Gastrocnemius medialis (tissue), 4 donors: Measurements from ENCODE around the gene PVR. TPM values are rescaled to one million over a fixed set of nuclear protein-coding genes. Genes with fewer than 3 reads are reported as not detected.

Source experiments
- ATAC-seq, 2 donors: fragments of 150-250 bp; one replicate each; pipeline ENCODE4 v1.9.1; 2016
- DNase-seq, 2 donors: peaks; one replicate each; pipeline ENCODE4 v3.0.0-alpha.2; 2019
- H3K27ac ChIP-seq, 4 donors: fragments of 200-600 bp; sonication (generic); 1 replicate in 1 of 4; 2 replicates in 3 of 4; pipeline ENCODE4 v1.5.1; 2016 to 2018; ENCODE audit warnings: mild to moderate bottlenecking in 2 of 4, moderate library complexity in 1 of 4
- H3K27me3 ChIP-seq, 3 donors: fragments of 200-600 bp; sonication (generic) in 2 of 3; 1 replicate in 1 of 3; 2 replicates in 2 of 3; pipeline versions ENCODE4 v1.5.1 to v1.6.0; 2016 to 2019; ENCODE audit warnings: mild to moderate bottlenecking in 1 of 3, moderate library complexity in 1 of 3
- H3K36me3 ChIP-seq, 2 donors: fragments of 200-600 bp; sonication (generic) in 1 of 2; one replicate each; pipeline ENCODE4 v1.5.1; 2017 to 2018
- H3K4me1 ChIP-seq, 2 donors: fragments of 200-600 bp; sonication (generic) in 1 of 2; one replicate each; pipeline ENCODE4 v1.5.1; 2016 to 2017; ENCODE audit warnings: mild to moderate bottlenecking in 2 of 2
- H3K4me3 ChIP-seq, 4 donors: fragments of 200-600 bp; sonication (generic) in 3 of 4; 1 replicate in 1 of 4; 2 replicates in 3 of 4; pipeline ENCODE4 v1.5.1; 2016 to 2019; ENCODE audit warnings: mild to moderate bottlenecking in 2 of 4
- H3K9me3 ChIP-seq, 3 donors: fragments of 200-600 bp; sonication (generic) in 2 of 3; 1 replicate in 1 of 3; 2 replicates in 2 of 3; pipeline ENCODE4 v1.5.1; 2016 to 2019
- CTCF ChIP-seq, 5 experiments: fragments of 450-650 bp in 3 of 5; fragments of 200-600 bp in 2 of 5; sonication (generic) in 2 of 5; IDR thresholded peaks in 4 of 5; conservative IDR thresholded peaks in 1 of 5; 1 replicate in 4 of 5; 2 replicates in 1 of 5; pipeline ENCODE4 v1.5.1; 2016 to 2019; ENCODE audit warnings: antibody characterized with exemption in 5 of 5, mild to moderate bottlenecking in 3 of 5, moderate library complexity in 3 of 5
- POLR2A ChIP-seq, 2 donors: fragments of 450-650 bp; IDR thresholded peaks; one replicate each; pipeline ENCODE4 v1.6.1; 2017; ENCODE audit warnings: antibody characterized with exemption in 2 of 2, mild to moderate bottlenecking in 2 of 2, moderate library complexity in 2 of 2
- in situ Hi-C, 4 donors: fragments of 200-750 bp; cut with MboI; loops; one replicate each; pipeline versions ENCODE4 v1.15.0 to v1.8.0; 2017; ENCODE audit warnings: low sequenced_read_pairs in 4 of 4
- intact Hi-C: fragments of 100-400 bp; cut with DNase I; formaldehyde crosslinking; loops from one replicate; pipeline ENCODE4 v1.15.1; 2023; ENCODE audit warnings: low total_unique reads
- total RNA-seq, 4 donors: library from RNA; depleted of rRNA; stranded (reverse); fragments of >200 nt; gene quantifications; one replicate each; pipeline versions ENCODE4 v1.1.0 to v1.2.3, GENCODE V29; 2016

Gene PVR, protein sequence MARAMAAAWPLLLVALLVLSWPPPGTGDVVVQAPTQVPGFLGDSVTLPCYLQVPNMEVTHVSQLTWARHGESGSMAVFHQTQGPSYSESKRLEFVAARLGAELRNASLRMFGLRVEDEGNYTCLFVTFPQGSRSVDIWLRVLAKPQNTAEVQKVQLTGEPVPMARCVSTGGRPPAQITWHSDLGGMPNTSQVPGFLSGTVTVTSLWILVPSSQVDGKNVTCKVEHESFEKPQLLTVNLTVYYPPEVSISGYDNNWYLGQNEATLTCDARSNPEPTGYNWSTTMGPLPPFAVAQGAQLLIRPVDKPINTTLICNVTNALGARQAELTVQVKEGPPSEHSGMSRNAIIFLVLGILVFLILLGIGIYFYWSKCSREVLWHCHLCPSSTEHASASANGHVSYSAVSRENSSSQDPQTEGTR
- total RNA-seq = 10 to 100 TPM; 27.3 to 60.2 (median 33.9) TPM

GRCh38 chr19:44643605-44644401 is at the start of gene PVR:
PVR (plus strand) TSS chr19:44643910; CDS start chr19:44644097, 187 bp downstream.
- ATAC-seq (peak; percentile 72 to 76), DNase-seq (peak; percentile 45 to 72)
- in situ Hi-C loops = no loop called here
- no peaks in the 10 kb centered on the region for H3K9me3 ChIP-seq
- intact Hi-C loops = loop anchor here (5.0 kb wide), 2 partner anchors 57 to 817 kb away; partner anchors contain the start of gene ZNF283
- H3K36me3 ChIP-seq = no peaks in the 10 kb centered on the region
- peaks cover 41 to 42% of the 10 kb centered on the region in 2 donors for H3K4me1 ChIP-seq
- H3K4me3 ChIP-seq = peak within 1 kb of the TSS; percentile 75 to 98 (median 92)
- TF ChIP-seq CTCF (IDR thresholded peaks at IDR 0.05 in 4 of 5, conservative IDR thresholded peaks at IDR 0.05 in 1 of 5) (peak in 1 of 5 experiments; percentile 13), POLR2A (IDR thresholded peaks at IDR 0.05) (peak; percentile 84 to 86)
- H3K27ac ChIP-seq = peak within 1 kb of the TSS; percentile 88 to 97 (median 95)
- H3K27me3 ChIP-seq = no peaks in the 10 kb centered on the region

GRCh38 chr19:44596428-44597130 is 47.1 kb upstream of the PVR start:
- no peaks in the 10 kb centered on the region for H3K4me1 ChIP-seq
- DNase-seq (no peak), ATAC-seq (no peak)
- H3K36me3 ChIP-seq = no peaks in the 10 kb centered on the region
- H3K27me3 ChIP-seq = peaks cover 0 to 4% (median 0%) of the 10 kb centered on the region in 3 donors
- no peak overlapping the region for H3K4me3 ChIP-seq
- TF ChIP-seq CTCF (IDR thresholded peaks at IDR 0.05 in 4 of 5, conservative IDR thresholded peaks at IDR 0.05 in 1 of 5) (no peak), POLR2A (IDR thresholded peaks at IDR 0.05) (no peak)
- intact Hi-C loops = no loop called here
- in situ Hi-C loops = no loop called here
- H3K27ac ChIP-seq = no peak overlapping the region
- no peaks in the 10 kb centered on the region for H3K9me3 ChIP-seq

GRCh38 chr19:44597131-44597491 is 46.6 kb upstream of the PVR start:
- intact Hi-C loops = no loop called here
- ATAC-seq (no peak), DNase-seq (no peak)
- H3K27me3 ChIP-seq = peaks cover 0 to 4% (median 0%) of the 10 kb centered on the region in 3 donors
- H3K4me1 ChIP-seq = no peaks in the 10 kb centered on the region
- no peak overlapping the region for H3K4me3 ChIP-seq
- no peak for TF ChIP-seq CTCF (IDR thresholded peaks at IDR 0.05 in 4 of 5, conservative IDR thresholded peaks at IDR 0.05 in 1 of 5)
- no peak for TF ChIP-seq POLR2A (IDR thresholded peaks at IDR 0.05)
- no peaks in the 10 kb centered on the region for H3K36me3 ChIP-seq
- in situ Hi-C loops = no loop called here
- H3K27ac ChIP-seq = no peak overlapping the region
- H3K9me3 ChIP-seq = no peaks in the 10 kb centered on the region

- Histone ChIP-seq H3K4me3 (no peak overlapping the region), H3K36me3 (no peaks in the 10 kb centered on the region), H3K4me1 (no peaks in the 10 kb centered on the region), H3K27ac (no peak overlapping the region), H3K27me3 (peaks cover 0 to 4% (median 0%) of the 10 kb centered on the region in 3 donors), H3K9me3 (no peaks in the 10 kb centered on the region)
- ATAC-seq = no peak
- TF ChIP-seq CTCF (IDR thresholded peaks at IDR 0.05 in 4 of 5, conservative IDR thresholded peaks at IDR 0.05 in 1 of 5) (no peak), POLR2A (IDR thresholded peaks at IDR 0.05) (no peak)
- intact Hi-C loops = no loop called here
- DNase-seq = no peak
- in situ Hi-C loops = no loop called here
Measured at GRCh38 chr19:44598355-44598754, 45.4 kb upstream of the PVR start.
